ENCODE measurements around the gene SLC6A3. TPM values are rescaled to one million over a fixed set of nuclear protein-coding genes. Genes with fewer than 3 reads are reported as not detected.

The SLC6A3 gene
- total and polyA plus RNA-seq, 2 donors (not counting 1 experiment from before 2014, with no cell fraction given), result 0.01 to 0.15 TPM

- H3K9ac ChIP-seq (ENCODE audit: low read length), result no peak overlapping the region
- peaks cover 26% of the 10 kb centered on the region for H3K27me3 Mint-ChIP-seq
- H3K36me3 ChIP-seq (replicated peaks in 1 of 2; ENCODE audit: control extremely low read depth in 1 of 2, control insufficient read depth in 1 of 2, extremely low read depth in 1 of 2, insufficient read depth in 2 of 2, low read length in 1 of 2), result no peaks in the 10 kb centered on the region
- no peak overlapping the region for H2AFZ ChIP-seq (ENCODE audit: insufficient read depth, low read depth, low read length, poor library complexity, severe bottlenecking)
- no peaks in the 10 kb centered on the region for H4K20me1 ChIP-seq (ENCODE audit: control insufficient read depth, insufficient read depth, low read length, poor library complexity, severe bottlenecking)
- no peaks in the 10 kb centered on the region for H3K4me1 ChIP-seq (ENCODE audit: control insufficient read depth in 2 of 2, insufficient read depth in 2 of 2, low read length in 2 of 2)
- H3K27ac Mint-ChIP-seq, result no peak overlapping the region
- peaks cover 0 to 22% (median 0%) of the 10 kb centered on the region in 4 experiments for H3K27me3 ChIP-seq (replicated peaks in 1 of 4; ENCODE audit: control extremely low read depth in 1 of 4, control insufficient read depth in 3 of 4, insufficient read depth in 4 of 4, low read length in 3 of 4)
- TF ChIP-seq, protein P1, sequence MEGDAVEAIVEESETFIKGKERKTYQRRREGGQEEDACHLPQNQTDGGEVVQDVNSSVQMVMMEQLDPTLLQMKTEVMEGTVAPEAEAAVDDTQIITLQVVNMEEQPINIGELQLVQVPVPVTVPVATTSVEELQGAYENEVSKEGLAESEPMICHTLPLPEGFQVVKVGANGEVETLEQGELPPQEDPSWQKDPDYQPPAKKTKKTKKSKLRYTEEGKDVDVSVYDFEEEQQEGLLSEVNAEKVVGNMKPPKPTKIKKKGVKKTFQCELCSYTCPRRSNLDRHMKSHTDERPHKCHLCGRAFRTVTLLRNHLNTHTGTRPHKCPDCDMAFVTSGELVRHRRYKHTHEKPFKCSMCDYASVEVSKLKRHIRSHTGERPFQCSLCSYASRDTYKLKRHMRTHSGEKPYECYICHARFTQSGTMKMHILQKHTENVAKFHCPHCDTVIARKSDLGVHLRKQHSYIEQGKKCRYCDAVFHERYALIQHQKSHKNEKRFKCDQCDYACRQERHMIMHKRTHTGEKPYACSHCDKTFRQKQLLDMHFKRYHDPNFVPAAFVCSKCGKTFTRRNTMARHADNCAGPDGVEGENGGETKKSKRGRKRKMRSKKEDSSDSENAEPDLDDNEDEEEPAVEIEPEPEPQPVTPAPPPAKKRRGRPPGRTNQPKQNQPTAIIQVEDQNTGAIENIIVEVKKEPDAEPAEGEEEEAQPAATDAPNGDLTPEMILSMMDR (IDR thresholded peaks at IDR 0.05), result no peak
- no peak for TF ChIP-seq EZH2 (IDR thresholded peaks at IDR 0.05; ENCODE audit: borderline replicate concordance, insufficient read depth, low read depth, low read length, poor library complexity, severe bottlenecking)
- ATAC-seq (ENCODE audit: low read depth) (no peak), DNase-seq (no peak)
- H3K79me2 ChIP-seq (ENCODE audit: control insufficient read depth, insufficient read depth, low read length), result no peaks in the 10 kb centered on the region
- ChIA-PET CTCF (no interaction called here), POLR2A (no interaction called here)
- no peak overlapping the region for H3K27ac ChIP-seq (ENCODE audit: low read length in 2 of 2)
- H3K4me3 ChIP-seq (ENCODE audit: control extremely low read depth in 1 of 5, extremely low read depth in 1 of 5, insufficient read depth in 1 of 5, low read depth in 2 of 5, low read length in 4 of 5), result no peak overlapping the region
- no peak overlapping the region for H3K4me3 Mint-ChIP-seq
- WGBS (ENCODE audit: insufficient coverage), result 90% methylated on average over 31 of the region's 40 CpGs
- H3K9me3 Mint-ChIP-seq (ENCODE audit: insufficient read depth), result no peaks in the 10 kb centered on the region
- H3K4me1 Mint-ChIP-seq, result no peaks in the 10 kb centered on the region
- no peak overlapping the region for H3K4me2 ChIP-seq (replicated peaks; ENCODE audit: low read depth, low read length, poor library complexity, severe bottlenecking)
- intact Hi-C loops (cut with micrococcal nuclease), result no loop called here
- H3K9me3 ChIP-seq (ENCODE audit: control extremely low read depth in 1 of 3, control insufficient read depth in 2 of 3, insufficient read depth in 1 of 3, low read length in 2 of 3), result peaks cover 0 to 5% (median 0%) of the 10 kb centered on the region in 3 donors
These were observed 39.4 kb downstream of the SLC6A3 start for GRCh38 chr5:1405539-1406530.

GRCh38 chr5:1405121-1405520 lies 40.1 kb downstream of the SLC6A3 start:
- H3K9me3 Mint-ChIP-seq (ENCODE audit: insufficient read depth), result no peaks in the 10 kb centered on the region
- no peaks in the 10 kb centered on the region for H3K4me1 Mint-ChIP-seq
- ChIA-PET POLR2A (no interaction called here), CTCF (no interaction called here)
- no peaks in the 10 kb centered on the region for H3K4me1 ChIP-seq (ENCODE audit: control insufficient read depth in 2 of 2, insufficient read depth in 2 of 2, low read length in 2 of 2)
- peaks cover 0 to 24% (median 0%) of the 10 kb centered on the region in 4 experiments for H3K27me3 ChIP-seq (replicated peaks in 1 of 4; ENCODE audit: control extremely low read depth in 1 of 4, control insufficient read depth in 3 of 4, insufficient read depth in 4 of 4, low read length in 3 of 4)
- no peak overlapping the region for H3K9ac ChIP-seq (ENCODE audit: low read length)
- H4K20me1 ChIP-seq (ENCODE audit: control insufficient read depth, insufficient read depth, low read length, poor library complexity, severe bottlenecking), result no peaks in the 10 kb centered on the region
- H3K4me2 ChIP-seq (replicated peaks; ENCODE audit: low read depth, low read length, poor library complexity, severe bottlenecking), result no peak overlapping the region
- no peak overlapping the region for H3K27ac ChIP-seq (ENCODE audit: low read length in 2 of 2)
- no peak for TF ChIP-seq EZH2 (IDR thresholded peaks at IDR 0.05; ENCODE audit: borderline replicate concordance, insufficient read depth, low read depth, low read length, poor library complexity, severe bottlenecking)
- TF ChIP-seq, protein P1 (IDR thresholded peaks at IDR 0.05), result no peak
- H2AFZ ChIP-seq (ENCODE audit: insufficient read depth, low read depth, low read length, poor library complexity, severe bottlenecking), result no peak overlapping the region
- peaks cover 24% of the 10 kb centered on the region for H3K27me3 Mint-ChIP-seq
- peaks cover 0 to 5% (median 0%) of the 10 kb centered on the region in 3 donors for H3K9me3 ChIP-seq (ENCODE audit: control extremely low read depth in 1 of 3, control insufficient read depth in 2 of 3, insufficient read depth in 1 of 3, low read length in 2 of 3)
- no peak overlapping the region for H3K27ac Mint-ChIP-seq
- intact Hi-C loops (cut with micrococcal nuclease), result no loop called here
- ATAC-seq (ENCODE audit: low read depth) (no peak), DNase-seq (no peak)
- H3K79me2 ChIP-seq (ENCODE audit: control insufficient read depth, insufficient read depth, low read length), result no peaks in the 10 kb centered on the region
- WGBS (ENCODE audit: insufficient coverage), result 86% methylated on average over 19 of the region's 19 CpGs
- no peak overlapping the region for H3K4me3 ChIP-seq (ENCODE audit: control extremely low read depth in 1 of 5, extremely low read depth in 1 of 5, insufficient read depth in 1 of 5, low read depth in 2 of 5, low read length in 4 of 5)
- no peaks in the 10 kb centered on the region for H3K36me3 ChIP-seq (replicated peaks in 1 of 2; ENCODE audit: control extremely low read depth in 1 of 2, control insufficient read depth in 1 of 2, extremely low read depth in 1 of 2, insufficient read depth in 2 of 2, low read length in 1 of 2)
- H3K4me3 Mint-ChIP-seq, result no peak overlapping the region

All from B cell (primary cell).